ENCODE measurements around the gene MT1E.

- TF ChIP-seq CTCF (IDR thresholded peaks at IDR 0.05) (no peak), CREB1 (CRISPR knock-in tag; IDR thresholded peaks at IDR 0.05) (no peak), CBFB (CRISPR knock-in tag; IDR thresholded peaks at IDR 0.05; ENCODE audit: low read depth) (no peak)
These were observed 36.2 kb upstream of the MT1E start, which contains the start of gene MT3 for GRCh38 chr16:56589141-56590039.

Data from WTC11 (cell line).